ENCODE results near the gene SEMA3F.

SEMA3F gene

DNA sequence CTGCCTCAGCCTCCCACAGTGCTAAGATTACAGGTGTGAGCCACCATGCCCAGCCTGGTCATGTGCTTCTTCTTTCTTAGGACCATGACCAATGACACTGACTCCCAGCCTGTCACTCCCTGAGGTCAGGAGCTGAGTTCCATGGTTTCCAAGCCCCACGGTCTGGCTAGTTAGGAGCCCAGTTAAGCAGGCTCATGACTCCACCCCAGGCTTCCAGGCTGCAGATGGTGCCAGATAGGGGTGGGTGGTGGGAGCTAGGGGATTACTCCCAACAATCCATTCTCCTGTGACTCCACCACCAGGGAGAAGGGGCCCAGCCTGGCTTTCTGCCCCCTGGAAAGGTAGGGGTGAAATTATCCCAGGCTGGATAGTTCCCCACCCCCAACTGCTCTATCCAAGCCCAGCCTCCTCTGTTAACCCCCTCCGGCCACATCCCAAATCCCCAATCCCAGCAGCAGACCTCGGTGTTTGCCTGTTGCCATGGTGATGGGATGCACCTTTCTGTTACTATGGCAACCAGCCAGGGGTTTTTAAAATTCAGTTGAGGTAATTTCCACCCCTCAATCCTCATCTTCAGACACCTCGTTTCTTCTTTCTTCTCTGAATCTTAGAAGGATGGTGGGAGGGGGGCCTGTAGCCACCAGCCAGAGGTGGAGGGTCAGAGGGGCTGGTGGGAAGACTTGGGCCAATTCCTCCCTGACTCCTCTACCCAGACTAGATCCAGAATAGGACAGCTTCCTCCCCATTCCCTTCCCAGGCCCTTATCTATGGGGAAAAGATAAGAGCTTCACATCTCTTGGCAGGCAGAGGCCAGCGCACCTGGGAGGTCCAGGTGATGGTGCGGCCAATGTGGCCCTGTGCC, 22.5 kb upstream of the SEMA3F start:
- no peak for DNase-seq (ENCODE audit: low read depth)

DNA sequence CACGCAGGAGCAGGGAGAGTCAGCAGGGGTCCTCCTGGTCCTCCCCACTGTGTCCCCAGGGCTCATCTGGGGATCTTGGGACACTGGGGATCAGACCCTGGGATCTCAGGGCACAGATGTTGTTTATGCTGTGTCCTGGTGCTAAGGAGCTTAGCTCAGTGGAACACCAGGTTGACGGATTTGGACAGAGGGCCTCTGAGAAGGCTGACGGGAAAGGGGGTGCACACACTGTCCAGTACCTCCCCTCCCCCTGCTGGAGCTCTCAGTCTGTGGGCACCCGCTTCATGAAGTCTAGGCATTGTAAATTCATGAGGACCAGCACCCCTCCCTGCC, 21.9 kb upstream of the SEMA3F start:
- no peak for DNase-seq (ENCODE audit: low read depth)

DNA sequence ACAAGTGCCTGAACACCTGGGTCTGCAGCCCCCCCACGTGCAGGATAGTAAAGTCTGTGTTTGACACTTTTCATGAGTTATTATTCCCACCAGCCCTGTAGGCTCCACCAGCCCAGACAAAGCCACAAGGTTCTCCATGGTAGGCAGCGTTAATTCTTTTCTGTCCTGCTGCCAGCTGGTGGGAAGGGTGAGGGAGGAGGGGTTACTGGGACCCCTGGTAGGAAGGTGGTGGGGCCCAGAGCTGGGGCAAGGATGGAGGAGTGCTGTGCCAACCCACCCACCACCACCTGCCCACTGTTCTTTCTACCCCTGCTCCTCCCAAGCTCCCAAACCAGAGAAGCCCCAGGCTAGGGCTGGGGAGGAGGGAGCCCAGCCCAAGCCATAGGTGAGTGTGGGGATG, 20.8 kb upstream of the SEMA3F start:
- DNase-seq (ENCODE audit: low read depth) = no peak

DNA sequence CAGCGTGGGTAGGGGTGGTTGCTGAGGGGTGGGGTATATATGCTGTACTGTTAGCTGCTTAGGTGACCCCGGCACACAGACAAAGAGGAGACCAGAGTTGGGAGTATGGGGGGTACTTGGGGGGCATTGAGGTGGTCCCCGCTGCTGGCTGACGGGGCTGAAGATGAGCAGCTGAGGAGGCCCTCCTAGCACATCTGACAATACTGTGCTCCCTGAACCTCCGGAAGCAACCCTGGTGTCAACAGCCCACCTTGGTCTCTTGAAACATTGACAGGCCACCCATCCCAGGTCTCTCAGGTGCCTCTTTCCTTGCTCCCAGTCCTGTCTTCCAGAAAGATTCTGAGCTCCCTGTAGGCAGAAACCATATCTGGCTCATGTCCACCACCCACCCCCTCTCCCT, 19.2 kb upstream of the SEMA3F start:
- no peak for DNase-seq (ENCODE audit: low read depth)

DNA sequence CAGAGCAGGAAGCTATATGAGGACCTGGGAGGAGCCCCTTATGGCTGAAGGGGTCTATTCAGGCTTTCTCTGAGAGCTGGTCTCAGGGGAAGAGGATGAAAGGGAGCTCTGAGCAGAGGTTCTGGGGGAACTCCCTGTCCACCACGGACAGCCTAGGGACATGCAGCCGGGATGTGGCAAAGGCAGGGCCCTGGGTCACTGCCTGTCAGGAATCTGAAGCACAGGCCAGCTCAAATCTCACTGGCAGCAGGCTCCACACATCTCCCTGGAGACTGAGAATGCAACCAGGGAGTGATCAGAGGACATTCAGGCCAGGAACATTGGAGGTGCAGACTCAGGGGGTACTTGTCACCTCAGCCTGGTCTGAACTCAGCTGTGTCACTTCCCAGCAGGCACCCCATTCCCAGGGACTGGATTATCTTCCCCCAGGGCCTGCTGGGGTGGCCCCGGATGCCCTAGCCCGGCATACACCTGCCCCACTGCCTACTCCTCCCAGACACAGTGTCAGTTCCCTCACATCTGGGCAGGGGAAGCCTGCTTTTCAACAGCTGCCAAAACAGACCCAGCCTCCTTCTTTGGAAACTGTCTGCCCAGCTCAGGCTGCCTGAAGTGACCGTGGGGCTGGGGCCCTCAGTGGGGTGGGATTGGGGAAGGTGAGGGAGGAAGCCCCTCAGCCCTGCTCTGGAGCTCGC, 18.3 kb upstream of the SEMA3F start:
- no peak for DNase-seq (ENCODE audit: low read depth)

DNA sequence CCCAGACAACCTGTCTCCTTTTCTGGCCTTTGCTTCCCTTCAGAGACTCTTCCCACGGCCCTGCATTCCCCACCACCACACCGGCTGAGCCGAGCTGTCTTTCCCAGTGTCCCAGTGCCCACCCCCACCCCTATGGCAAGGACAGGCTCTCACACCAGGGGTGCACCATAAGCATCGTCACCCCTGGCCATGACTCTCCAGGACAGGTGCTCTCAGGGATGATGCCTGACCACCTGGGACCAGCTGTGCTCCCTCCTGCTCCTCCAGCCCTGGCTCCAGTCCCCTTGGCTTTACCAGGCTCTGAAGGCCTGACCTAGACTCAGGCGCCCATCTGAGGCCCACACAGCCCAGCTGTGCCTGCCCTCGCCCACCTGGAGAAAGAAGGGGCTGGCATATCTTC, 17.6 kb upstream of the SEMA3F start:
- no peak for DNase-seq (ENCODE audit: low read depth)

- no peak for DNase-seq (ENCODE audit: low read depth)
Measured at GRCh38 chr3:50138266-50139200, 16.6 kb upstream of the SEMA3F start.

DNA sequence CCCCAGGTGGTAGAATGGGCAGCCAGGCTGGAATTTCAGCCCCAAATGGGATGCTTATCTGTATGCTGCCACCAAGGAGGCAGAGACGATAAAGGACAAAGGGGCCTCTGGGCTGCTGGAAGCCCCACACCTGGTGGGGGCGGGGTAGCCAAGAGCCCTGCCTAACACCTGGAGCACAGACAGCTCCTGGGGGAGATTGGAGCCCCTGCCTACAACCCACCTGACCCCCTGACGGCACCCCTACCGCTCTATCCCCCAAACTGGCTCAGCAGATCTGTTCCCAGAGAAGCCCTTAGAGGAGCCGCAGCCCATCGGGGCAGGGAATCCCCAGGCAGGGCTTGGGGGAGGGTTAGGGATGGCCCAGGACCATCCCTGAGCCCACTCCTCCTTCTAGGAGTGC, 15.8 kb upstream of the SEMA3F start:
- DNase-seq (ENCODE audit: low read depth) = no peak

GRCh38 chr3:50139718-50140423, 15.3 kb upstream of the SEMA3F start:
- no peak for DNase-seq (ENCODE audit: low read depth)

DNA sequence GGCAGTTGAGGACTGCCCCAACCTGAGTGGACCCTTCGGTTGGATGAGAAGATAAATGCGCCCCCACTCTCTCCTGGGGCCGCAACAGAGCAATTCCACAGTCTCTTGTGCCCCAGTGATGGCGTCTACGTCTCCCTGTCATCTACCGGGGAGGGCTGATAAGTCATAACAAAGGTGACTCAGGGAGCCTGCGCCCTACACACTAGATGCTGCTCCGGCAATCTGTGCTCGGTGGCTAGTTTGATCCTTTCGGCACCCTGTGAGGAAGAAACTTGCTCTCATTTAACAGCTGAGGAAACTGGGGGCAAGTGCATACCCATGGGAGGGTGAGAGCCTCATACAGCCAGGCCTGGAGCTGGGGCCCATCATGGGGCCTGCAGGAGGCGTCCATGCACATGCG, 14.1 kb upstream of the SEMA3F start:
- no peak for DNase-seq (ENCODE audit: low read depth)

DNA sequence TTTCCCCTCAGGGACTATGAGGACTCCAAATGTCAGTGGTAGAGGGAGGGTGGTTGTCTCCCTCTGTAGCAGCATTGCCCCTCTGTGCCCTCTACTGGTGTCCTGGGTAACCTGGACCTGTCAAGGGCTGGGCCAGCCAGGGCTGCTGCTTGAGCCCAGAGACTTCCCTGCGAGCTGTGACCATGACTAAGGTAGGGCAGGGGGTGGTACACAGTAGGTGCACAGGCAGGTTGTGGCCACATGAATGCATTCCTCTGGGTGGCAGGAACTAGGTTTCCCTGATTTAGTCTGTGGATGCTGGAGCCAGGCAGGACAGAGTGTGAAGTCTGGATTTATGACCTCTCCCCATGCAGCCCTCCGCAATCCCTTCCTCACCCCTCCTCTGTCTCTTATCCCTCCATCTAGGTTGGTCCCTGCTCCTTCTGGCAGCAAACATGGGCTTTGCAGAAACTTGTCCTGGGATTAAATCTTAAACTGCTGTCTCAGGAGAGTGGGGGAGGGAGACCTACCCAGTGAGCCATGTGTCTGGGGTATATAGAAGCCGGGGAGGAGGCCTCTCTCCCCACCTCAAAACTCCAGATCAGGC, 8.7 kb upstream of the SEMA3F start:
- DNase-seq (ENCODE audit: low read depth) = no peak

GRCh38 chr3:50147016-50147415, 8.1 kb upstream of the SEMA3F start:
- DNase-seq (ENCODE audit: low read depth) = no peak

DNA sequence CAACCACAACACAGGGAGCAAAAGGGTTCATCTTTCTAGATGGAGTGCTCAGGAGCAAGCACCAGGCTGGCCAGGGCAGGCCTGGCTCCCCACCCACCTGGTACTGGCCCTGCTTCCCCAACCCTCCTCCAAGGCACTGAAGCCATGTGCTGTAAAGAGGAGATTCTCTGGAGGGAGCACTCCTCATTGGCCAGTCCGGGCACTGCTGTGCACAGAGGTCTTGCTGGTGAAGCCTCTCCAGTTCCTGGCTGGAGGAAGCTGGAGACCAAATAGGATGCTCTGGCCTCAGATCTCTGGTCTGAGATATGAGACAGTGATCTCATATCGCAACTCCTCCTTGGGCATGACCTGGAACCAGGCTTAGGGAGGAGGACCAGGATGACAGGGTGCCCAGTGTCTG, 7.7 kb upstream of the SEMA3F start:
- no peak for DNase-seq (ENCODE audit: low read depth)

DNA sequence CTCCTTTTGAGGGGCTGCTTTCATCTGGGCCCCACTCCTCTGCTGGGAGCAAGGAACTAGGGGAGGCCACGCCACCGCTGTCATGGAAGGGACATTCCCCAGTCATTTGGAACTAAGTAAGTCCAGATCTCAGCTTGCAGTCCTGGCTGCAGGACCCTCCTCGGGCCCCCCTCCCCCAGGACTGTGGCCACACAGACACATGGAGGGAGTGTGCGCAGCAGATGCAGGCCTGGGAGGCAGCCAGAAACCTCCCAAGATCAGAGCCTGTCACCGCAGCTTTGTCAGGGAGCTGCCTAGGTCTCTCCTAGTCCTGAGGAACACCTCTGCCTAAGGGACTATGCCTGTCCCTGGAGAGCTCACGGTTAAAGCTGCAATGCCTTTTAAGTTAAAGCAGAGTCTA, 7.3 kb upstream of the SEMA3F start:
- DNase-seq (ENCODE audit: low read depth) = no peak

GRCh38 chr3:50150404-50150750, 4.7 kb upstream of the SEMA3F start:
- DNase-seq (ENCODE audit: low read depth) = no peak

DNA sequence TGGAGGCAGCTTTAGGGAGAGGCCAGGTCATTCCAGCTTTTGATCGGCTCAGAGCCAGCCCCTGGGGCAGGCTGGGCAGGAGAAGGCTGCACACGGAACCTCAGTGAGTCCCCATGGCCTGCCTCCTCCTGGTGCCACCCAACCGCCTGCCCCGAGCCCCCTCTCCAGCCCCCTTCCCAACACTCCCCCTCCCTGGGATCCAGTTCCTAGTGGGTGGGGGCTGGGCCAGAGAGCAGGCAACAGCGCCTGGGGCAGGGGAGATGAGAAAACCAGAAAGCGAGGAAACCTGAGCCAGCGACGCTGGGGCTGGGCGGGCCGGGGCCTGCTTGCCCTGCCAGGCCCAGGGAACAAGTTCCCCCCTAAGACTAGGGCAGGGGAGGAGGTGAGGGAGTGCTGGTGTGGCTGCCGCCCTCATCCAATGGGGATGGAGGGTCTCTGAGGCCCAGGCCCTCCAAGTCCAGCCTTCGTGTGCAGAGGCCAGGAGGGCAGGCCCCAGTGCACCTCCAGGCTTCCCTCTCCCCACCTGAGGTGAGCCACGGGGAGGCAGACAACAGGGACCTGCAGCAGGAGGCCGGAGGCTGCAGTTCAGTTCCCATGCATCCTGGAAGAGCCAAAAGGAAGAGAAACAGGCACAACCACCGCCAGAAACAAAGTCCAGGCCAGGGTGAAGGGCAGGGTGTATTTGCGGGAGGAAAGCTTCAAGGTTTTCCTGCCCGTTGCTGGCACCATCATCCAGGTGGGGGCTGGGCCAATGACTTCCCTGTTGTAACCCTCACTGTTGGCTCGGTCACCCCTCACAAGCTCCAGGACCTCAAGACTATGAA, 4.0 kb upstream of the SEMA3F start:
- DNase-seq (ENCODE audit: low read depth) = no peak

DNA sequence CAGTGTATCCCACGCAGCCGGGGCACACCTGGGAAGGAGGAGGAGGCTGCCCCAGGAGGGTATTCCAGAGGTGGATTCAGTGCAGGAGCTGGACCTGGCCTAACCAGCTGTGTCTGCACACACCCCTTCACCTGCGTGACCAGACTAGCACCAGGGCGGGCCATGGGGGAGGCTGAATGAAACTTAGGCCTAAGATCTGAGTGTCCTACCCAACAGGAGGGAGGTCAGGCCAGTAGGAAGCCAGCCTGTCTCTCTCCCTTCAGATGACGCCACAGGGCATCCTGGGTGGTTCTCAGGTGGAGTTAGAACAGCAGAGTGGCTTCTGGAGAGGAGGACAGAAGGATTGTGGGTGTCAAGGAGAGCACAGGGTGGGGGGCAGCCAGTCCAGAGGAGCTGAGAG, 3.4 kb upstream of the SEMA3F start:
- no peak for DNase-seq (ENCODE audit: low read depth)

DNA sequence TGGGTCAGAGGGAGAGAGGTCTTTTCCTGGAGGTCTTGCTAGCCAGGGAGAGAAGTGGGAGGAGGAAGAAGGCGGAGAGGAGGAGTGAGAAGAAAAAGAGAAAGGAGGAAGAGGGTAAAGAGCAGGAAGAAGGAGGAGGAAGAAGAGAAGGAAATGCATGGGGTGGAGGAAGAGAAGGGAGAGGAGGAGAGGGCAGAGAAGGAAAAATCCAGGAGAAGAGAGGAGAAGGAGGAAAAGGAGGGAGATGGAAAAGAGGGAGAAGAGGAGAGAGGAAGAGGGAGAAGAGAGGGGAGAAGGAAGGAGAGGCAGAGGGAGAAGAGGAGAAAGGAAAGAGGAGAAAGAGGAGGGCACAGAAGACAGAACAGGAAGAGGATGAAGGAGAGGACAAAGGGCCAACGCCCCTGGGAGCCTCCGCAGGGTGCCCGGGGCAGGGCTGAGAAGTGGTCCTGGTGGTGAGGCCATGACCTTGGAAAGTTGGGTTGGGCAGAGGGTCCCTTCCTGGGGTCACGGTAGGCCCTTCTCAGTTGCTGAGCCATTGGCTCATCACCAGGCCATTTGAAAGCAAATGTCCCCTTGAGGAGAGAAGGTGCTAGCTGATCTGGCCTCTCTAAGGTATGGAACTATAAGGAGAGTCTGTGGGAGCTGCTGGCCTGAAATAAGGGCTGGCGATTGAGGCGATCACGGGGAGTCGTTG, 1.2 kb upstream of the SEMA3F start:
- DNase-seq (ENCODE audit: low read depth) = no peak

GRCh38 chr3:50154476-50154839, 666 bp upstream of the SEMA3F start:
- no peak for DNase-seq (ENCODE audit: low read depth)

DNA sequence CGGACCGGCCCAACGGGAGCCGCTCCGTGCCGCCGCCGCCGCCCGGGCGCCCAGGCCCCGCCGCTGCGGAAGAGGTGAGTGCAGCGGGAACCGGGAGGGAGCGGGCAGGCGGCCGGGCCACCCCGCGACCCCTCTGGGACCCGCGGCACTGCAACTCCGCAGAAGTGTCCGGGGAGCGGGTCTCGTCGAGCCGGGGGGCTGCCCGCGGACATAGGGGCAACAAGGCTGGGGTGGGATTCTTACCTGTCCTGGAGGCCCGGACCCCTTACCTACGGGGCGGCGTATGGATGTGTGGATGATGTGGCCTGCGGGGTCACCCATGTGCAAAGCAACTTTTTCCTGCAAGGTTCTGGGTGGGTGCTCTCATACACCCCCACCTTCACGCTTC, 361 bp downstream of the SEMA3F start:
- DNase-seq (ENCODE audit: low read depth) = no peak

Measured in activated T-cell treated with anti-CD3 and anti-CD28 coated beads for 48 hours (primary cell).